Measurements from ENCODE around the gene MSMO1.

MSMO1 gene

GRCh38 chr4:165368114-165368513 lies 40.6 kb downstream of the MSMO1 start:
- TF ChIP-seq TEAD4 (IDR thresholded peaks at IDR 0.05) (peak; percentile 61; the same call in 1 of the 2 replicates), TCF12 (IDR thresholded peaks at IDR 0.05; ENCODE audit: low read depth) (peak; percentile 91), FOXM1 (IDR thresholded peaks at IDR 0.05; ENCODE audit: borderline replicate concordance, low read depth) (peak; percentile 65; the same call in 1 of the 2 replicates), EGR1 (IDR thresholded peaks at IDR 0.05) (no peak), TAF1 (IDR thresholded peaks at IDR 0.05; ENCODE audit: low read depth) (no peak), CREB1 (IDR thresholded peaks at IDR 0.05; ENCODE audit: low read depth) (no peak), MAX (IDR thresholded peaks at IDR 0.05) (peak; percentile 44; the same call in 1 of the 2 replicates), ZBTB7A (IDR thresholded peaks at IDR 0.05; ENCODE audit: low read depth) (0 out of 2 replicates have a peak, but pooled peaks have one; percentile 38), EP300 (IDR thresholded peaks at IDR 0.05; ENCODE audit: borderline replicate concordance) (peak; percentile 86), YY1 (IDR thresholded peaks at IDR 0.05; ENCODE audit: low read depth) (no peak), RAD21 (IDR thresholded peaks at IDR 0.05; ENCODE audit: low read depth) (peak; percentile 24; the same call in 1 of the 2 replicates), REST (IDR thresholded peaks at IDR 0.05; ENCODE audit: low read depth) (no peak), USF1 (IDR thresholded peaks at IDR 0.05) (peak; percentile 31; the same call in 1 of the 2 replicates), NFIC (IDR thresholded peaks at IDR 0.05) (peak; percentile 80), CEBPB (IDR thresholded peaks at IDR 0.05) (peak; percentile 60; the same call in 1 of the 2 replicates)

GRCh38 chr4:165368567-165368966 lies 41.1 kb downstream of the MSMO1 start:
- no peak for TF ChIP-seq REST (IDR thresholded peaks at IDR 0.05; ENCODE audit: low read depth)
- TF ChIP-seq TCF12 (IDR thresholded peaks at IDR 0.05; ENCODE audit: low read depth), result no peak
- TF ChIP-seq CEBPB (IDR thresholded peaks at IDR 0.05), result no peak
- TF ChIP-seq ZBTB7A (IDR thresholded peaks at IDR 0.05; ENCODE audit: low read depth), result no peak
- TF ChIP-seq TEAD4 (IDR thresholded peaks at IDR 0.05), result no peak
- no peak for TF ChIP-seq YY1 (IDR thresholded peaks at IDR 0.05; ENCODE audit: low read depth)
- no peak for TF ChIP-seq TAF1 (IDR thresholded peaks at IDR 0.05; ENCODE audit: low read depth)
- no peak for TF ChIP-seq MAX (IDR thresholded peaks at IDR 0.05)
- no peak for TF ChIP-seq EP300 (IDR thresholded peaks at IDR 0.05; ENCODE audit: borderline replicate concordance)
- TF ChIP-seq CREB1 (IDR thresholded peaks at IDR 0.05; ENCODE audit: low read depth), result no peak
- no peak for TF ChIP-seq USF1 (IDR thresholded peaks at IDR 0.05)
- no peak for TF ChIP-seq RAD21 (IDR thresholded peaks at IDR 0.05; ENCODE audit: low read depth)
- TF ChIP-seq NFIC (IDR thresholded peaks at IDR 0.05), result no peak
- TF ChIP-seq EGR1 (IDR thresholded peaks at IDR 0.05), result no peak
- TF ChIP-seq FOXM1 (IDR thresholded peaks at IDR 0.05; ENCODE audit: borderline replicate concordance, low read depth), result no peak

- TF ChIP-seq EP300 (IDR thresholded peaks at IDR 0.05; ENCODE audit: borderline replicate concordance), result no peak
- no peak for TF ChIP-seq TEAD4 (IDR thresholded peaks at IDR 0.05)
- peak; percentile 90 for TF ChIP-seq CEBPB (IDR thresholded peaks at IDR 0.05)
These were observed 42.1 kb downstream of the MSMO1 start for GRCh38 chr4:165369522-165369921.

GRCh38 chr4:165370530-165370929 lies 43.1 kb downstream of the MSMO1 start:
- TF ChIP-seq CREB1 (IDR thresholded peaks at IDR 0.05; ENCODE audit: low read depth) (no peak), RAD21 (IDR thresholded peaks at IDR 0.05; ENCODE audit: low read depth) (no peak), EP300 (IDR thresholded peaks at IDR 0.05; ENCODE audit: borderline replicate concordance) (no peak), TAF1 (IDR thresholded peaks at IDR 0.05; ENCODE audit: low read depth) (no peak), USF1 (IDR thresholded peaks at IDR 0.05) (no peak), YY1 (IDR thresholded peaks at IDR 0.05; ENCODE audit: low read depth) (no peak)

GRCh38 chr4:165375465-165375864 lies 48.0 kb downstream of the MSMO1 start:
- TF ChIP-seq TEAD4 (IDR thresholded peaks at IDR 0.05) (no peak), EGR1 (IDR thresholded peaks at IDR 0.05) (no peak), NFIC (IDR thresholded peaks at IDR 0.05) (no peak), REST (IDR thresholded peaks at IDR 0.05; ENCODE audit: low read depth) (no peak), FOXM1 (IDR thresholded peaks at IDR 0.05; ENCODE audit: borderline replicate concordance, low read depth) (no peak), CREB1 (IDR thresholded peaks at IDR 0.05; ENCODE audit: low read depth) (no peak), YY1 (IDR thresholded peaks at IDR 0.05; ENCODE audit: low read depth) (no peak), ZBTB7A (IDR thresholded peaks at IDR 0.05; ENCODE audit: low read depth) (no peak), MAX (IDR thresholded peaks at IDR 0.05) (no peak), TAF1 (IDR thresholded peaks at IDR 0.05; ENCODE audit: low read depth) (no peak), CEBPB (IDR thresholded peaks at IDR 0.05) (no peak), USF1 (IDR thresholded peaks at IDR 0.05) (no peak), EP300 (IDR thresholded peaks at IDR 0.05; ENCODE audit: borderline replicate concordance) (no peak)
